ENCODE results near the gene ZNF273.
A peak's percentile ranks its signal among the peaks of the same experiment; 100 is the strongest.
"Not testable (repeated sequence)": the region's sequence is repeated elsewhere in the genome, so short reads cannot be mapped to it uniquely, and the experiment has no call there.

ZNF273 gene

GRCh38 chr7:64890761-64891362 lies 12.2 kb upstream of the ZNF273 start:
- DNase-seq: no peak

- not testable (repeated sequence) for DNase-seq
Measured at GRCh38 chr7:64891363-64892081, 11.6 kb upstream of the ZNF273 start.

- DNase-seq: no peak
Measured at GRCh38 chr7:64892116-64892515, 11.0 kb upstream of the ZNF273 start.

- no peak for DNase-seq
Measured at GRCh38 chr7:64892666-64893309, 10.3 kb upstream of the ZNF273 start.

GRCh38 chr7:64893401-64893800 lies 9.7 kb upstream of the ZNF273 start:
- no peak for DNase-seq

- DNase-seq: not testable (repeated sequence)
Measured at GRCh38 chr7:64902461-64902805, 640 bp upstream of the ZNF273 start.

- DNase-seq: no peak
Measured at GRCh38 chr7:64904008-64904407, 935 bp downstream of the ZNF273 start.

GRCh38 chr7:64905133-64905532 lies 2.1 kb downstream of the ZNF273 start:
- DNase-seq: no peak

- DNase-seq: no peak
Measured at GRCh38 chr7:64905547-64905946, 2.5 kb downstream of the ZNF273 start.

GRCh38 chr7:64907641-64908326 lies 4.7 kb downstream of the ZNF273 start:
- DNase-seq: no peak

- DNase-seq: no peak
Measured at GRCh38 chr7:64908358-64908757, 5.3 kb downstream of the ZNF273 start.

GRCh38 chr7:64914557-64914956 lies 11.5 kb downstream of the ZNF273 start:
- DNase-seq: no peak

- DNase-seq: not testable (repeated sequence)
Measured at GRCh38 chr7:64915301-64915700, 12.2 kb downstream of the ZNF273 start.

GRCh38 chr7:64928252-64929187 lies 25.4 kb downstream of the ZNF273 start:
- DNase-seq: not testable (repeated sequence)

- DNase-seq: no peak
Measured at GRCh38 chr7:64934478-64934877, 31.4 kb downstream of the ZNF273 start.

- DNase-seq: no peak
Measured at GRCh38 chr7:64938540-64938939, 35.5 kb downstream of the ZNF273 start.

- DNase-seq: not testable (repeated sequence)
Measured at GRCh38 chr7:64940021-64940420, 36.9 kb downstream of the ZNF273 start.

- not testable (repeated sequence) for DNase-seq
Measured at GRCh38 chr7:64944667-64945502, 41.8 kb downstream of the ZNF273 start.

GRCh38 chr7:64945503-64946175 lies 42.6 kb downstream of the ZNF273 start:
- no peak for DNase-seq

- DNase-seq: peak in 1 of 3 donors; percentile 1
Measured at GRCh38 chr7:64946772-64947171, 43.7 kb downstream of the ZNF273 start.
